IMR-90 (cell line): ENCODE data around the gene CHST8.

Experiments used
- BHLHE40 ChIP-seq: fragments of 150-350 bp; IDR thresholded peaks from 2 replicates; pipeline ENCODE4 v1.6.1; 2016; ENCODE audit warnings: mild to moderate bottlenecking, low read depth, low read length
- MXI1 ChIP-seq: IDR thresholded peaks from 2 replicates; pipeline ENCODE4 v1.6.1; 2012; ENCODE audit warnings: low read depth, mild to moderate bottlenecking, low read length, moderate library complexity, borderline replicate concordance
- POLR2A ChIP-seq: IDR thresholded peaks from 2 replicates; pipeline ENCODE4 v1.6.1; 2012; ENCODE audit warnings: mild to moderate bottlenecking, low read depth, low read length
- TF ChIP-seq, protein P1 (sequence below): conservative IDR thresholded peaks from 2 replicates; pipeline ENCODE4 v1.5.1; 2012; ENCODE audit warnings: mild to moderate bottlenecking, low read depth, low read length, improper control_type of control experiment
- TF ChIP-seq, protein P2 (sequence below): fragments of 150-350 bp; IDR thresholded peaks from 2 replicates; pipeline ENCODE4 v1.6.1; 2017; ENCODE audit warnings: mild to moderate bottlenecking, antibody characterized with exemption, low read length, low read depth

DNA sequence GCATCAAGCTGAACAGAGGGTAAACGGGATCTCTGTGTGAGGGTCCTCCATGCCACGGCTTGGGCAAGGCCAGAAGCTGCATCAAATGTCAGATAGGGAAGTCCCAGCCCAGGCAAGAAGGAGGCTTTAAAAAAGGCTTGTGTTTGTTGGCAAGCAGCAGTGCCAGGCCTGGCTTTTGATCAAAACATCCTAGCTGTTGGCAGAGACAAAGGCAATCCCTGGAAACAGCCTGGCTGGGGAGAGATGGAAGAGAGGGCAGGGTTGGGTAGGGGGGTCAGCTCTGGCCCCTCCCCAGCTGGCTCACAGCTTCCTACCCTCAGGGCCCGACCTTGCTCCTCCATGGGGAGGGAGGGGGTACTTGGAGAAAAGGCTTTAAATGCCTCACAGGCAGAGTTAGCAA lies 113.2 kb downstream of the CHST8 start:
- TF ChIP-seq, protein P1, sequence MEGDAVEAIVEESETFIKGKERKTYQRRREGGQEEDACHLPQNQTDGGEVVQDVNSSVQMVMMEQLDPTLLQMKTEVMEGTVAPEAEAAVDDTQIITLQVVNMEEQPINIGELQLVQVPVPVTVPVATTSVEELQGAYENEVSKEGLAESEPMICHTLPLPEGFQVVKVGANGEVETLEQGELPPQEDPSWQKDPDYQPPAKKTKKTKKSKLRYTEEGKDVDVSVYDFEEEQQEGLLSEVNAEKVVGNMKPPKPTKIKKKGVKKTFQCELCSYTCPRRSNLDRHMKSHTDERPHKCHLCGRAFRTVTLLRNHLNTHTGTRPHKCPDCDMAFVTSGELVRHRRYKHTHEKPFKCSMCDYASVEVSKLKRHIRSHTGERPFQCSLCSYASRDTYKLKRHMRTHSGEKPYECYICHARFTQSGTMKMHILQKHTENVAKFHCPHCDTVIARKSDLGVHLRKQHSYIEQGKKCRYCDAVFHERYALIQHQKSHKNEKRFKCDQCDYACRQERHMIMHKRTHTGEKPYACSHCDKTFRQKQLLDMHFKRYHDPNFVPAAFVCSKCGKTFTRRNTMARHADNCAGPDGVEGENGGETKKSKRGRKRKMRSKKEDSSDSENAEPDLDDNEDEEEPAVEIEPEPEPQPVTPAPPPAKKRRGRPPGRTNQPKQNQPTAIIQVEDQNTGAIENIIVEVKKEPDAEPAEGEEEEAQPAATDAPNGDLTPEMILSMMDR = no peak
- TF ChIP-seq, protein P2, sequence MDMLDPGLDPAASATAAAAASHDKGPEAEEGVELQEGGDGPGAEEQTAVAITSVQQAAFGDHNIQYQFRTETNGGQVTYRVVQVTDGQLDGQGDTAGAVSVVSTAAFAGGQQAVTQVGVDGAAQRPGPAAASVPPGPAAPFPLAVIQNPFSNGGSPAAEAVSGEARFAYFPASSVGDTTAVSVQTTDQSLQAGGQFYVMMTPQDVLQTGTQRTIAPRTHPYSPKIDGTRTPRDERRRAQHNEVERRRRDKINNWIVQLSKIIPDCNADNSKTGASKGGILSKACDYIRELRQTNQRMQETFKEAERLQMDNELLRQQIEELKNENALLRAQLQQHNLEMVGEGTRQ = no peak
- no peak for TF ChIP-seq MXI1
- no peak for TF ChIP-seq BHLHE40
- no peak for TF ChIP-seq POLR2A
